ENCODE data around the gene PTBP1. TPM values are rescaled to one million over a fixed set of nuclear protein-coding genes. Genes with fewer than 3 reads are reported as not detected.

Gene PTBP1
- total and polyA plus RNA-seq, 2 experiments from 2014 or later = 539 to 632 TPM

DNA sequence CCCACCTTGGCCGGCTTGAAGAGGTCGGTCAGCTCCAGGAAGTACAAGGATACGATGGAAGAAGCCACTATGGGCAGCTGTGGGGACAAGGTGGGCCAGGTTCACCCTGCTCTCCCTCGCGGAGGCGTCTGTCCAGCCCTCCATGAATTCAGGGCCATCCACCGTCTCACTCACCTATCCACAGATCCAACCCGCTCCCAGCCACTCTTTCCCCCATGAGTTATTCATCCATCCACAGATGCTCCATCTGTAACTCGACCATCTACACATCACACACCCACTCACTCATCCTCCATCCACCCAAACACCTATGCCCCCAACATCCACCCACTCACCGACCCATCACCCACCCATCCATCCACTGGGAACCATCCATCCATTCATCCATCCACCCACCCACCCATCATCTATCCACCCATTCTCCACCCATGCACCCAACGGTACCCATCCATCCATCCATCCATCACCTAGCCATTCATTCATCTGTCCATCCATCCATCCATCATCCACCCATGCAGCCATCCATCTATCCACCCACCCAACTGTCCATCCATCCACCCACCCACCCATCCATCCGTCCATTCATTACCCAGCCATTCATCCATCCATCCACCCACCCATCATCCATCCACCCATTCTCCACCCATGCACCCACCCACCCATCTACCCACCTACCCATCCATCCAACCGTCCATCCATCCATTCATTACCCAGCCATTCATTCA is 18.7 kb downstream of the PTBP1 start:
- H3K27me3 ChIP-seq (ENCODE audit: insufficient read depth) = no peaks in the 10 kb centered on the region
- peaks cover 23% of the 10 kb centered on the region for H3K79me2 ChIP-seq (replicated peaks; ENCODE audit: insufficient read depth)
- peaks cover 2% of the 10 kb centered on the region; the same call in 2 of the 3 replicates for H3K9me3 Mint-ChIP-seq
- no peaks in the 10 kb centered on the region for H3K4me1 ChIP-seq (ENCODE audit: insufficient read depth)
- peaks cover 38% of the 10 kb centered on the region for H3K36me3 Mint-ChIP-seq (ENCODE audit: low read depth)
- H3F3A ChIP-seq (replicated peaks; ENCODE audit: low read depth) = peaks cover 14% of the 10 kb centered on the region
- no peak overlapping the region for H3K4me2 ChIP-seq
- H3K36me3 ChIP-seq (ENCODE audit: insufficient read depth) = peaks cover 7% of the 10 kb centered on the region; the same call in 1 of the 2 replicates
- H3K9me2 ChIP-seq (ENCODE audit: insufficient read depth) = 0 out of 2 replicates have a peak, but pooled peaks cover 4% of the 10 kb centered on the region
- H3K4me3 Mint-ChIP-seq = no peak overlapping the region; the same call in 2 of the 3 replicates
- no peak overlapping the region for H2AFZ ChIP-seq
- H4K20me1 ChIP-seq (replicated peaks; ENCODE audit: insufficient read depth) = peaks cover 9% of the 10 kb centered on the region
- TF ChIP-seq EZH2 (IDR thresholded peaks at IDR 0.05; ENCODE audit: low read depth, unreplicated experiment) (no peak), ZNF331 (CRISPR knock-in tag; IDR thresholded peaks at IDR 0.05; ENCODE audit: low read depth) (no peak), JUNB (IDR thresholded peaks at IDR 0.05; ENCODE audit: unreplicated experiment) (no peak)
- TF ChIP-seq, protein P1, sequence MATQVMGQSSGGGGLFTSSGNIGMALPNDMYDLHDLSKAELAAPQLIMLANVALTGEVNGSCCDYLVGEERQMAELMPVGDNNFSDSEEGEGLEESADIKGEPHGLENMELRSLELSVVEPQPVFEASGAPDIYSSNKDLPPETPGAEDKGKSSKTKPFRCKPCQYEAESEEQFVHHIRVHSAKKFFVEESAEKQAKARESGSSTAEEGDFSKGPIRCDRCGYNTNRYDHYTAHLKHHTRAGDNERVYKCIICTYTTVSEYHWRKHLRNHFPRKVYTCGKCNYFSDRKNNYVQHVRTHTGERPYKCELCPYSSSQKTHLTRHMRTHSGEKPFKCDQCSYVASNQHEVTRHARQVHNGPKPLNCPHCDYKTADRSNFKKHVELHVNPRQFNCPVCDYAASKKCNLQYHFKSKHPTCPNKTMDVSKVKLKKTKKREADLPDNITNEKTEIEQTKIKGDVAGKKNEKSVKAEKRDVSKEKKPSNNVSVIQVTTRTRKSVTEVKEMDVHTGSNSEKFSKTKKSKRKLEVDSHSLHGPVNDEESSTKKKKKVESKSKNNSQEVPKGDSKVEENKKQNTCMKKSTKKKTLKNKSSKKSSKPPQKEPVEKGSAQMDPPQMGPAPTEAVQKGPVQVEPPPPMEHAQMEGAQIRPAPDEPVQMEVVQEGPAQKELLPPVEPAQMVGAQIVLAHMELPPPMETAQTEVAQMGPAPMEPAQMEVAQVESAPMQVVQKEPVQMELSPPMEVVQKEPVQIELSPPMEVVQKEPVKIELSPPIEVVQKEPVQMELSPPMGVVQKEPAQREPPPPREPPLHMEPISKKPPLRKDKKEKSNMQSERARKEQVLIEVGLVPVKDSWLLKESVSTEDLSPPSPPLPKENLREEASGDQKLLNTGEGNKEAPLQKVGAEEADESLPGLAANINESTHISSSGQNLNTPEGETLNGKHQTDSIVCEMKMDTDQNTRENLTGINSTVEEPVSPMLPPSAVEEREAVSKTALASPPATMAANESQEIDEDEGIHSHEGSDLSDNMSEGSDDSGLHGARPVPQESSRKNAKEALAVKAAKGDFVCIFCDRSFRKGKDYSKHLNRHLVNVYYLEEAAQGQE (IDR thresholded peaks at IDR 0.05; ENCODE audit: unreplicated experiment) = no peak
- TF ChIP-seq, protein P2, sequence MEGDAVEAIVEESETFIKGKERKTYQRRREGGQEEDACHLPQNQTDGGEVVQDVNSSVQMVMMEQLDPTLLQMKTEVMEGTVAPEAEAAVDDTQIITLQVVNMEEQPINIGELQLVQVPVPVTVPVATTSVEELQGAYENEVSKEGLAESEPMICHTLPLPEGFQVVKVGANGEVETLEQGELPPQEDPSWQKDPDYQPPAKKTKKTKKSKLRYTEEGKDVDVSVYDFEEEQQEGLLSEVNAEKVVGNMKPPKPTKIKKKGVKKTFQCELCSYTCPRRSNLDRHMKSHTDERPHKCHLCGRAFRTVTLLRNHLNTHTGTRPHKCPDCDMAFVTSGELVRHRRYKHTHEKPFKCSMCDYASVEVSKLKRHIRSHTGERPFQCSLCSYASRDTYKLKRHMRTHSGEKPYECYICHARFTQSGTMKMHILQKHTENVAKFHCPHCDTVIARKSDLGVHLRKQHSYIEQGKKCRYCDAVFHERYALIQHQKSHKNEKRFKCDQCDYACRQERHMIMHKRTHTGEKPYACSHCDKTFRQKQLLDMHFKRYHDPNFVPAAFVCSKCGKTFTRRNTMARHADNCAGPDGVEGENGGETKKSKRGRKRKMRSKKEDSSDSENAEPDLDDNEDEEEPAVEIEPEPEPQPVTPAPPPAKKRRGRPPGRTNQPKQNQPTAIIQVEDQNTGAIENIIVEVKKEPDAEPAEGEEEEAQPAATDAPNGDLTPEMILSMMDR (conservative IDR thresholded peaks at IDR 0.05; ENCODE audit: low read depth in 2 of 2) = no peak
- TF ChIP-seq, protein P3, sequence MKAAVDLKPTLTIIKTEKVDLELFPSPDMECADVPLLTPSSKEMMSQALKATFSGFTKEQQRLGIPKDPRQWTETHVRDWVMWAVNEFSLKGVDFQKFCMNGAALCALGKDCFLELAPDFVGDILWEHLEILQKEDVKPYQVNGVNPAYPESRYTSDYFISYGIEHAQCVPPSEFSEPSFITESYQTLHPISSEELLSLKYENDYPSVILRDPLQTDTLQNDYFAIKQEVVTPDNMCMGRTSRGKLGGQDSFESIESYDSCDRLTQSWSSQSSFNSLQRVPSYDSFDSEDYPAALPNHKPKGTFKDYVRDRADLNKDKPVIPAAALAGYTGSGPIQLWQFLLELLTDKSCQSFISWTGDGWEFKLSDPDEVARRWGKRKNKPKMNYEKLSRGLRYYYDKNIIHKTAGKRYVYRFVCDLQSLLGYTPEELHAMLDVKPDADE (IDR thresholded peaks at IDR 0.05) = no peak
- DNase-seq (ENCODE audit: low spot score) (no peak), ATAC-seq (no peak)
- H3K27me3 Mint-ChIP-seq (ENCODE audit: insufficient read depth, low read depth, poor library complexity) = peaks cover 27% of the 10 kb centered on the region
- no peak overlapping the region for H3K27ac ChIP-seq (ENCODE audit: low read depth)
- no peak overlapping the region for H3K4me3 ChIP-seq
- H3K4me1 Mint-ChIP-seq = no peaks in the 10 kb centered on the region
- no peak overlapping the region for H3K27ac Mint-ChIP-seq

DNA sequence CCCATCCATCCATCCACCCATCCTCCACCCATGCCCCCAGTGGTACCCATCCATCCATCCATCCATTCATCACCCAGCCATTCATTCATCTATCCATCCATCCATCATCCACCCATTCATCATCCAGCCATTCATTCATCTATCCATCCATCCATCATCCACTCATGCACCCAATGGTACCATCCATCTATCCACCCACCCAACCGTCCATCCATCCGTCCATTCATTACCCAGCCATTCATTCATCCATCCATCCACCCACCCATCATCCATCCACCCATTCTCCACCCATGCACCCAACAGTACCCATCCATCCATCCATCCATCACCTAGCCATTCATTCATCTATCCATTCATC is 19.2 kb downstream of the PTBP1 start:
- Mint-ChIP-seq H3K36me3 (ENCODE audit: low read depth) (peaks cover 35% of the 10 kb centered on the region), H3K4me3 (no peak overlapping the region; the same call in 2 of the 3 replicates), H3K9me3 (peaks cover 2% of the 10 kb centered on the region; the same call in 2 of the 3 replicates), H3K27me3 (ENCODE audit: insufficient read depth, low read depth, poor library complexity) (peaks cover 24% of the 10 kb centered on the region), H3K4me1 (no peaks in the 10 kb centered on the region), H3K27ac (no peak overlapping the region)
- DNase-seq (ENCODE audit: low spot score) = no peak
- H3K4me1 ChIP-seq (ENCODE audit: insufficient read depth) = no peaks in the 10 kb centered on the region
- H4K20me1 ChIP-seq (replicated peaks; ENCODE audit: insufficient read depth) = peaks cover 9% of the 10 kb centered on the region
- no peak overlapping the region for H3K27ac ChIP-seq (ENCODE audit: low read depth)
- H3K9me2 ChIP-seq (ENCODE audit: insufficient read depth) = 0 out of 2 replicates have a peak, but pooled peaks cover 4% of the 10 kb centered on the region
- no peak for ATAC-seq
- H3K79me2 ChIP-seq (replicated peaks; ENCODE audit: insufficient read depth) = peaks cover 23% of the 10 kb centered on the region
- peaks cover 5% of the 10 kb centered on the region; the same call in 1 of the 2 replicates for H3K36me3 ChIP-seq (ENCODE audit: insufficient read depth)
- no peak overlapping the region for H3K4me3 ChIP-seq
- no peak overlapping the region for H2AFZ ChIP-seq
- H3K4me2 ChIP-seq = no peak overlapping the region
- H3K27me3 ChIP-seq (ENCODE audit: insufficient read depth) = no peaks in the 10 kb centered on the region
- H3F3A ChIP-seq (replicated peaks; ENCODE audit: low read depth) = peaks cover 8% of the 10 kb centered on the region
- no peak for TF ChIP-seq STAT1 (IDR thresholded peaks at IDR 0.05; ENCODE audit: unreplicated experiment)
- no peak for TF ChIP-seq EZH2 (IDR thresholded peaks at IDR 0.05; ENCODE audit: low read depth, unreplicated experiment)
- TF ChIP-seq EZH2phosphoT487 (IDR thresholded peaks at IDR 0.05; ENCODE audit: unreplicated experiment) = no peak
- TF ChIP-seq, protein P3 (IDR thresholded peaks at IDR 0.05) = no peak
- no peak for TF ChIP-seq POLR2AphosphoS5 (IDR thresholded peaks at IDR 0.05; ENCODE audit: low read depth)
